Measurements from ENCODE around the gene LIN7B.

Gene LIN7B

DNA sequence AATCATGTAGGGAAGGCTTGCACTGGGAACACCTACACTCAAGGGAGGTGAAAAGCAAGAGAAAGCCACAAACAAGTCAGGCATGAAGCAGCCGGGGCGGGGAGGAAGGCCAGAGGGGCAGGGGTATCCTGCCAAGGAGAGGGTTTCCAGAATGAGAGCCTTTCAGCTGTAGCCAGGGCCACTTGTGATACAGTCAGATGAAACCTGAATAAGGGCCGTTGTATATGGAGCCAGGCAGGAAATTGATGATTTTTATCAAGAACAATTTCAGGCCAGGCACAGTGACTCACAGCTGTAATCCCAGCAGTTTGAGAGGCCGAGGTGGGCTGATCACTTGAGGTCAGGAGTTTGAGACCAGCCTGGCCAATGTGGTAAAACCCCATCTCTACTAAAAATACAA, 47.8 kb downstream of the LIN7B start:
- H3K9me2 ChIP-seq (replicated peaks; ENCODE audit: control insufficient read depth, low read length): no peaks in the 10 kb centered on the region
- H3F3A ChIP-seq (ENCODE audit: control insufficient read depth, insufficient read depth): no peaks in the 10 kb centered on the region
- H3K9me3 ChIP-seq (ENCODE audit: control insufficient read depth, insufficient read depth, low read length): no peaks in the 10 kb centered on the region
- H3K36me3 ChIP-seq (ENCODE audit: control insufficient read depth, low read length): no peaks in the 10 kb centered on the region
- no peaks in the 10 kb centered on the region for H3K4me1 ChIP-seq (ENCODE audit: control insufficient read depth, low read length)
- TF ChIP-seq, protein P1, sequence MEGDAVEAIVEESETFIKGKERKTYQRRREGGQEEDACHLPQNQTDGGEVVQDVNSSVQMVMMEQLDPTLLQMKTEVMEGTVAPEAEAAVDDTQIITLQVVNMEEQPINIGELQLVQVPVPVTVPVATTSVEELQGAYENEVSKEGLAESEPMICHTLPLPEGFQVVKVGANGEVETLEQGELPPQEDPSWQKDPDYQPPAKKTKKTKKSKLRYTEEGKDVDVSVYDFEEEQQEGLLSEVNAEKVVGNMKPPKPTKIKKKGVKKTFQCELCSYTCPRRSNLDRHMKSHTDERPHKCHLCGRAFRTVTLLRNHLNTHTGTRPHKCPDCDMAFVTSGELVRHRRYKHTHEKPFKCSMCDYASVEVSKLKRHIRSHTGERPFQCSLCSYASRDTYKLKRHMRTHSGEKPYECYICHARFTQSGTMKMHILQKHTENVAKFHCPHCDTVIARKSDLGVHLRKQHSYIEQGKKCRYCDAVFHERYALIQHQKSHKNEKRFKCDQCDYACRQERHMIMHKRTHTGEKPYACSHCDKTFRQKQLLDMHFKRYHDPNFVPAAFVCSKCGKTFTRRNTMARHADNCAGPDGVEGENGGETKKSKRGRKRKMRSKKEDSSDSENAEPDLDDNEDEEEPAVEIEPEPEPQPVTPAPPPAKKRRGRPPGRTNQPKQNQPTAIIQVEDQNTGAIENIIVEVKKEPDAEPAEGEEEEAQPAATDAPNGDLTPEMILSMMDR (IDR thresholded peaks at IDR 0.05; ENCODE audit: low read depth, low read length, poor library complexity, severe bottlenecking): no peak
- no peak for TF ChIP-seq EZH2phosphoT487 (IDR thresholded peaks at IDR 0.05; ENCODE audit: borderline replicate concordance, low read length)
- no peak overlapping the region for H3K27ac ChIP-seq (ENCODE audit: low read depth, low read length)
- H3K27me3 ChIP-seq (ENCODE audit: control insufficient read depth, low read length): peaks cover 4% of the 10 kb centered on the region
- H3K4me3 ChIP-seq (ENCODE audit: low read length): no peak overlapping the region
- no peaks in the 10 kb centered on the region for H4K20me1 ChIP-seq (ENCODE audit: control insufficient read depth, insufficient read depth, low read depth, low read length)
- no peaks in the 10 kb centered on the region for H3K79me2 ChIP-seq (ENCODE audit: control insufficient read depth, low read length)
- H3K4me2 ChIP-seq (ENCODE audit: low read length): no peak overlapping the region

DNA sequence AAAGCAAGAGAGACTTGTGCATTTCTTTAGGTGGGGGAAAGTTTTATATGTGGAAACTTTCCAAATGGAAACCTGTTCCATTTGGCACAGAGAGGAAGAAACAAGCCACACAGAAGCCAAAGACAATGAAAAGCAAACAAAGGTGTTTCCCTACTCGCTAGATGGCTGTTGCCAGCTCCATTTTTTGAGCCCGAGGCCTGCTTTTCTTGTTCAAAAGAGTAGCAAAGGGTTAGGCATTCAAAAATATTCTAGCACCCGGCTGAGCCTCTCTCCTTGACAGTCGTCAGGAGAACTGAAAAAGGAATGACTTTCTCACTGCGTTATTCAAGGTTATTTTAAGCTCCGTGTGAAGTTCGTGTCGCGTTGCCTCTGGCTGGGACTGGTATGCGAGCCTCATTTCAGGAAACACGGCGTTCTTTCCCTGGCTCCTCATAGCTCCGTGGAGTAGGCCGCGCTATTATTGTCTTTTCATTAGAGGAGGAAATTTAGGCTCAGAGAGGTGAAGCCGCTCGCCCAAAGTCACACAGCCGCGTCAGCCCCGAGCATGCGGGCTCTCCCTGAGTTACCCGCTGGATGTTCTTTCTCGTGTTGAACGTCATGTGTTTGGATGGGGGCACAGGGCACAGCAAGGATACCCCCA, 51.1 kb downstream of the LIN7B start:
- Histone ChIP-seq H3K27me3 (ENCODE audit: control insufficient read depth, low read length) (no peaks in the 10 kb centered on the region), H3K9me3 (ENCODE audit: control insufficient read depth, insufficient read depth, low read length) (no peaks in the 10 kb centered on the region), H4K20me1 (ENCODE audit: control insufficient read depth, insufficient read depth, low read depth, low read length) (no peaks in the 10 kb centered on the region), H3K36me3 (ENCODE audit: control insufficient read depth, low read length) (no peaks in the 10 kb centered on the region), H3K4me2 (ENCODE audit: low read length) (no peak overlapping the region), H3K9me2 (replicated peaks; ENCODE audit: control insufficient read depth, low read length) (no peaks in the 10 kb centered on the region), H3K4me3 (ENCODE audit: low read length) (no peak overlapping the region), H3K4me1 (ENCODE audit: control insufficient read depth, low read length) (no peaks in the 10 kb centered on the region), H3F3A (ENCODE audit: control insufficient read depth, insufficient read depth) (no peaks in the 10 kb centered on the region), H3K79me2 (ENCODE audit: control insufficient read depth, low read length) (no peaks in the 10 kb centered on the region), H3K27ac (ENCODE audit: low read depth, low read length) (no peak overlapping the region)
- TF ChIP-seq, protein P1 (IDR thresholded peaks at IDR 0.05; ENCODE audit: low read depth, low read length, poor library complexity, severe bottlenecking): no peak

DNA sequence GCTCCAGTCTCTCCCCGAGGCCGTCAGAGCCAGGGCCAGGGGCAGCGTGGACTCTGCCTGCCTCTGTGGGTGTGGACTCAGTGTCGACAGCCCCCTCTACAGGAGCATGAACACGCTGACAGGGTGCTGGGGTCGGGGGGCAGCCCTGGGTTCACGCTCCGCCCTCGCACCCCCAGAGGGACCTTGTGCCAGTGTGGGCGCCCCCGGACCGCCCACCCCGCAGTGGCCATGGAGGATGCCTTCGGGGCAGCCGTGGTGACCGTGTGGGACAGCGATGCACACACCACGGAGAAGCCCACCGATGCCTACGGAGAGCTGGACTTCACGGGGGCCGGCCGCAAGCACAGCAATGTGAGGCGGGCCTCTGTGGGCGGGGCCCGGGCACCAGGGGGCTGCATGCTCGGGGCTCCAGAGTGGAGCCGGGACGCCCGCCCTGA, 51.7 kb downstream of the LIN7B start:
- no peaks in the 10 kb centered on the region for H3K27me3 ChIP-seq (ENCODE audit: control insufficient read depth, low read length)
- no peak for TF ChIP-seq EZH2phosphoT487 (IDR thresholded peaks at IDR 0.05; ENCODE audit: borderline replicate concordance, low read length)
- TF ChIP-seq, protein P1 (IDR thresholded peaks at IDR 0.05; ENCODE audit: low read depth, low read length, poor library complexity, severe bottlenecking): no peak
- no peaks in the 10 kb centered on the region for H3F3A ChIP-seq (ENCODE audit: control insufficient read depth, insufficient read depth)
- no peak overlapping the region for H3K4me2 ChIP-seq (ENCODE audit: low read length)
- no peaks in the 10 kb centered on the region for H3K36me3 ChIP-seq (ENCODE audit: control insufficient read depth, low read length)
- no peaks in the 10 kb centered on the region for H3K4me1 ChIP-seq (ENCODE audit: control insufficient read depth, low read length)
- no peaks in the 10 kb centered on the region for H3K9me2 ChIP-seq (replicated peaks; ENCODE audit: control insufficient read depth, low read length)
- no peaks in the 10 kb centered on the region for H3K9me3 ChIP-seq (ENCODE audit: control insufficient read depth, insufficient read depth, low read length)
- H4K20me1 ChIP-seq (ENCODE audit: control insufficient read depth, insufficient read depth, low read depth, low read length): no peaks in the 10 kb centered on the region
- H3K79me2 ChIP-seq (ENCODE audit: control insufficient read depth, low read length): no peaks in the 10 kb centered on the region
- H3K27ac ChIP-seq (ENCODE audit: low read depth, low read length): no peak overlapping the region
- H3K4me3 ChIP-seq (ENCODE audit: low read length): no peak overlapping the region

Data from DOHH2 (cell line).